Hematopoietic multipotent progenitor cell treated with erythropoietin and hydrocortisone succinate and interleukin-3 and kit ligand, for 4 days (in vitro differentiated cells): Measurements from ENCODE around the gene ACTN4.

Source experiments
- DNase-seq: peaks from one replicate; pipeline ENCODE4 v3.0.0-alpha.2; 2015

Gene ACTN4

GRCh38 chr19:38774181-38774950 is 126.9 kb downstream of the ACTN4 start:
- no peak for DNase-seq

GRCh38 chr19:38778733-38779132 is 131.3 kb downstream of the ACTN4 start:
- DNase-seq, result no peak

GRCh38 chr19:38780443-38780842 is 133.0 kb downstream of the ACTN4 start:
- no peak for DNase-seq

- peak; percentile 84 for DNase-seq
Measured at GRCh38 chr19:38781058-38781457, 133.6 kb downstream of the ACTN4 start.
